Stimulated activated CD8-positive, alpha-beta memory T cell treated with anti-CD3 and anti-CD28 coated beads, Interleukin-7, amount 100 ng/mL, for 24 hours (primary cell): ENCODE measurements around the gene MST1R.
"Not testable (repeated sequence)": the region's sequence is repeated elsewhere in the genome, so short reads cannot be mapped to it uniquely, and the experiment has no call there.

Experiments
- DNase-seq: peaks from one replicate; pipeline ENCODE4 v3.0.0-alpha.2; 2020; ENCODE audit warnings: low read depth

The MST1R gene

GRCh38 chr3:49911611-49912010 lies 7.9 kb upstream of the MST1R start:
- no peak for DNase-seq

GRCh38 chr3:49911124-49911420 lies 7.4 kb upstream of the MST1R start:
- DNase-seq, result no peak

- DNase-seq, result no peak
Measured at GRCh38 chr3:49910409-49911123, 6.9 kb upstream of the MST1R start.

- DNase-seq, result no peak
Measured at GRCh38 chr3:49908373-49909199, 4.9 kb upstream of the MST1R start.

- DNase-seq, result no peak
Measured at GRCh38 chr3:49906073-49906743, 2.5 kb upstream of the MST1R start.

GRCh38 chr3:49904448-49904847 lies 775 bp upstream of the MST1R start:
- not testable (repeated sequence) for DNase-seq

- no peak for DNase-seq
Measured at GRCh38 chr3:49902511-49903345, 945 bp downstream of the MST1R start.

- no peak for DNase-seq
Measured at GRCh38 chr3:49901366-49902339, 2.0 kb downstream of the MST1R start.

GRCh38 chr3:49900491-49901153 lies 3.1 kb downstream of the MST1R start:
- no peak for DNase-seq

GRCh38 chr3:49899815-49900214 lies 3.9 kb downstream of the MST1R start:
- no peak for DNase-seq

- DNase-seq, result no peak
Measured at GRCh38 chr3:49898991-49899390, 4.7 kb downstream of the MST1R start.

- no peak for DNase-seq
Measured at GRCh38 chr3:49896345-49896744, 7.3 kb downstream of the MST1R start.

- no peak for DNase-seq
Measured at GRCh38 chr3:49895791-49896190, 7.9 kb downstream of the MST1R start.

- no peak for DNase-seq
Measured at GRCh38 chr3:49889296-49889695, 14.4 kb downstream of the MST1R start.

GRCh38 chr3:49886922-49887265 lies 16.8 kb downstream of the MST1R start:
- no peak for DNase-seq

GRCh38 chr3:49883998-49884397 lies 19.7 kb downstream of the MST1R start:
- DNase-seq, result no peak

- DNase-seq, result no peak
Measured at GRCh38 chr3:49882166-49882565, 21.5 kb downstream of the MST1R start.

GRCh38 chr3:49880581-49881315 lies 22.9 kb downstream of the MST1R start:
- no peak for DNase-seq

- DNase-seq, result no peak
Measured at GRCh38 chr3:49879721-49880120, 24.0 kb downstream of the MST1R start.

- no peak for DNase-seq
Measured at GRCh38 chr3:49878686-49879085, 25.0 kb downstream of the MST1R start.
